WTC11 (cell line): ENCODE results near the gene HTR3C. TPM values are rescaled to one million over a fixed set of nuclear protein-coding genes. Genes with fewer than 3 reads are reported as not detected.

ENCODE experiments used
- ATAC-seq: fragments of 200-7000 bp; cut with Tn5 transposase; 2 replicates; pipeline ENCODE4 v1.10.0; 2021; ENCODE audit warnings: mild to moderate bottlenecking, moderate library complexity
- Bru-seq: library from RNA; stranded (reverse); fragments of 400-500 nt; gene quantifications from one replicate; lab custom pipeline; 2021; lab: Mats Ljungman, UMichigan
- CTCF ChIA-PET: fragments of 300-600 bp; sonication (Branson Sonifier 250); formaldehyde crosslinking; loops from one replicate; lab custom pipeline; 2021; ENCODE audit warnings: antibody characterized with exemption; lab: Charles Lee
- POLR2A ChIA-PET: fragments of 350-600 bp; sonication (Branson Sonifier 250); formaldehyde crosslinking; loops from one replicate; lab custom pipeline; 2021; ENCODE audit warnings: antibody characterized with exemption; lab: Charles Lee
- DNase-seq: peaks from one replicate; pipeline ENCODE4 v3.0.0; 2021; ENCODE audit warnings: low spot score
- H3K27ac Mint-ChIP-seq: 2 replicates; pipeline ENCODE4 v1.8.0; 2021; ENCODE audit warnings: mixed read lengths
- H3K27me3 Mint-ChIP-seq: 2 replicates; pipeline ENCODE4 v1.8.0; 2021; ENCODE audit warnings: low read depth, mild to moderate bottlenecking, moderate library complexity, mixed read lengths
- H3K36me3 Mint-ChIP-seq: 2 replicates; pipeline ENCODE4 v1.8.0; 2021; ENCODE audit warnings: mixed read lengths
- H3K4me1 Mint-ChIP-seq: 2 replicates; pipeline ENCODE4 v1.8.0; 2022; ENCODE audit warnings: mixed read lengths
- H3K4me3 Mint-ChIP-seq: 2 replicates; pipeline ENCODE4 v1.8.0; 2021; ENCODE audit warnings: mild to moderate bottlenecking, moderate library complexity, mixed read lengths
- H3K9me3 Mint-ChIP-seq: 2 replicates; pipeline ENCODE4 v1.8.0; 2021; ENCODE audit warnings: mixed read lengths
- AFF4 ChIP-seq: sonication (generic); formaldehyde crosslinking; IDR thresholded peaks from 2 replicates; pipeline ENCODE4 v1.8.1; 2023; ENCODE audit warnings: mild to moderate bottlenecking, missing genetic modification reagents, borderline replicate concordance
- ATF3 ChIP-seq: sonication (generic); formaldehyde crosslinking; conservative IDR thresholded peaks from 2 replicates; pipeline ENCODE4 v1.8.1; 2022; ENCODE audit warnings: mild to moderate bottlenecking, missing genetic modification reagents
- FOXK1 ChIP-seq: sonication (generic); formaldehyde crosslinking; IDR thresholded peaks from 2 replicates; pipeline ENCODE4 v1.8.0; 2022; ENCODE audit warnings: mild to moderate bottlenecking, moderate library complexity, missing genetic modification reagents
- PRDM15 ChIP-seq: sonication (generic); formaldehyde crosslinking; IDR thresholded peaks from 2 replicates; pipeline ENCODE4 v1.8.0; 2022; ENCODE audit warnings: missing genetic modification reagents
- SP1 ChIP-seq: sonication (generic); formaldehyde crosslinking; conservative IDR thresholded peaks from 2 replicates; pipeline ENCODE4 v1.8.1; 2022; ENCODE audit warnings: missing genetic modification reagents
- STAT6 ChIP-seq: sonication (generic); formaldehyde crosslinking; conservative IDR thresholded peaks from 2 replicates; pipeline ENCODE4 v1.8.1; 2023; ENCODE audit warnings: mild to moderate bottlenecking, low read depth, missing genetic modification reagents, moderate library complexity
- ZNF121 ChIP-seq: sonication (generic); formaldehyde crosslinking; IDR thresholded peaks from 2 replicates; pipeline ENCODE4 v1.8.0; 2023; ENCODE audit warnings: missing genetic modification reagents
- ZNF425 ChIP-seq: fragments of 250-450 bp; sonication (Bioruptor Pico); conservative IDR thresholded peaks from 2 replicates; pipeline ENCODE4 v1.9.0; 2021; ENCODE audit warnings: mild to moderate bottlenecking
- ZNF532 ChIP-seq: fragments of 250-450 bp; sonication (Bioruptor Pico); IDR thresholded peaks from 2 replicates; pipeline ENCODE4 v1.9.0; 2021; ENCODE audit warnings: mild to moderate bottlenecking, borderline replicate concordance
- long read RNA-seq, 3 experiments: library from RNA in 1 of 3; library from capped mRNA in 1 of 3; library from polyadenylated mRNA in 1 of 3; unstranded in 2 of 3; stranded (forward) in 1 of 3; transcript quantifications; one replicate each; pipeline ENCODE4 v2.0.0, GENCODE V29; 2021
- total RNA-seq: library from RNA; stranded (reverse); gene quantifications from 3 replicates; pipeline ENCODE4 v1.2.3, GENCODE V29; 2021

The HTR3C gene
- total RNA-seq (not detected in 3 replicates), Bru-seq, nascent RNA (not detected)
- long read RNA-seq, experiment 1, result 0 reads
- long read RNA-seq, experiment 2, result 0 reads
- long read RNA-seq, experiment 3, result 0 reads

GRCh38 chr3:184052767-184053166, at the start of gene HTR3C:
Gene HTR3C, plus strand, starts transcription at chr3:184053047. Its CDS starts 34 bp downstream, at chr3:184053081.
- no peaks in the 10 kb centered on the region for H3K27me3 Mint-ChIP-seq
- H3K27ac Mint-ChIP-seq, result no peak within 1 kb of the TSS
- TF ChIP-seq ZNF532 (CRISPR knock-in tag) (no peak), STAT6 (CRISPR knock-in tag) (no peak), ZNF425 (no peak), SP1 (CRISPR knock-in tag) (no peak), ATF3 (CRISPR knock-in tag) (no peak), PRDM15 (CRISPR knock-in tag) (no peak), FOXK1 (CRISPR knock-in tag) (no peak), ZNF121 (CRISPR knock-in tag) (no peak)
- H3K4me3 Mint-ChIP-seq, result no peak within 1 kb of the TSS
- H3K9me3 Mint-ChIP-seq, result no peaks in the 10 kb centered on the region
- ATAC-seq, result no peak
- ChIA-PET CTCF (no interaction called here), POLR2A (no interaction called here)
- DNase-seq, result no peak
- H3K36me3 Mint-ChIP-seq, result no peaks in the 10 kb centered on the region
- no peaks in the 10 kb centered on the region for H3K4me1 Mint-ChIP-seq

- no peaks in the 10 kb centered on the region for H3K36me3 Mint-ChIP-seq
- no peak overlapping the region for H3K4me3 Mint-ChIP-seq
- ATAC-seq (no peak), DNase-seq (no peak)
- H3K27me3 Mint-ChIP-seq, result no peaks in the 10 kb centered on the region
- H3K4me1 Mint-ChIP-seq, result peaks cover 10% of the 10 kb centered on the region
- no peak overlapping the region for H3K27ac Mint-ChIP-seq
- H3K9me3 Mint-ChIP-seq, result no peaks in the 10 kb centered on the region
- POLR2A ChIA-PET, result no interaction called here
- CTCF ChIA-PET, result interaction anchor here (1.0 kb wide), 1 partner anchor 99 kb away, joined by 4 read pairs; no protein-coding TSS in a partner anchor
- no peak for TF ChIP-seq AFF4 (CRISPR knock-in tag)
- TF ChIP-seq PRDM15 (CRISPR knock-in tag), result no peak
These were observed 49.5 kb upstream of the HTR3C start for GRCh38 chr3:184003187-184003967.
